A549 (cell line): ENCODE measurements around the gene CACNA1C.

Source experiments
- MAFK ChIP-seq: fragments of 450-650 bp; IDR thresholded peaks from 2 replicates; pipeline ENCODE4 v1.6.1; 2014; ENCODE audit not compliant: partially characterized antibody
- POLR2A ChIP-seq: IDR thresholded peaks from 2 replicates; pipeline ENCODE4 v1.6.1; 2012; ENCODE audit warnings: mild to moderate bottlenecking, low read length
- SMC3 ChIP-seq: fragments of >200 bp; sonication (Bioruptor Twin); formaldehyde crosslinking; IDR thresholded peaks from 3 replicates; pipeline ENCODE4 v1.6.1; 2018; ENCODE audit warnings: inconsistent platforms
- USF2 ChIP-seq: fragments of 450-650 bp; IDR thresholded peaks from 2 replicates; pipeline ENCODE4 v1.6.1; 2014; ENCODE audit warnings: antibody characterized with exemption

GRCh38 chr12:2631653-2632350 is 579.0 kb downstream of the CACNA1C start:
- TF ChIP-seq USF2 (no peak), MAFK (no peak), POLR2A (no peak), SMC3 (no peak)
